ENCODE measurements around the gene SARDH. TPM values are rescaled to one million over a fixed set of nuclear protein-coding genes. Genes with fewer than 3 reads are reported as not detected.

Gene SARDH
- total RNA-seq, 1 donor from 2014 or later = 5.1 TPM

- no peak for DNase-seq (ENCODE audit: low spot score, unreplicated experiment)
- Mint-ChIP-seq H3K36me3 (ENCODE audit: insufficient read depth) (peaks cover 16% of the 10 kb centered on the region), H3K9me3 (ENCODE audit: low read depth) (no peaks in the 10 kb centered on the region), H3K27me3 (no peaks in the 10 kb centered on the region), H3K4me1 (ENCODE audit: low read depth) (no peaks in the 10 kb centered on the region), H3K4me3 (ENCODE audit: low read depth) (no peak overlapping the region), H3K27ac (no peak overlapping the region)
- TF ChIP-seq, protein P1, sequence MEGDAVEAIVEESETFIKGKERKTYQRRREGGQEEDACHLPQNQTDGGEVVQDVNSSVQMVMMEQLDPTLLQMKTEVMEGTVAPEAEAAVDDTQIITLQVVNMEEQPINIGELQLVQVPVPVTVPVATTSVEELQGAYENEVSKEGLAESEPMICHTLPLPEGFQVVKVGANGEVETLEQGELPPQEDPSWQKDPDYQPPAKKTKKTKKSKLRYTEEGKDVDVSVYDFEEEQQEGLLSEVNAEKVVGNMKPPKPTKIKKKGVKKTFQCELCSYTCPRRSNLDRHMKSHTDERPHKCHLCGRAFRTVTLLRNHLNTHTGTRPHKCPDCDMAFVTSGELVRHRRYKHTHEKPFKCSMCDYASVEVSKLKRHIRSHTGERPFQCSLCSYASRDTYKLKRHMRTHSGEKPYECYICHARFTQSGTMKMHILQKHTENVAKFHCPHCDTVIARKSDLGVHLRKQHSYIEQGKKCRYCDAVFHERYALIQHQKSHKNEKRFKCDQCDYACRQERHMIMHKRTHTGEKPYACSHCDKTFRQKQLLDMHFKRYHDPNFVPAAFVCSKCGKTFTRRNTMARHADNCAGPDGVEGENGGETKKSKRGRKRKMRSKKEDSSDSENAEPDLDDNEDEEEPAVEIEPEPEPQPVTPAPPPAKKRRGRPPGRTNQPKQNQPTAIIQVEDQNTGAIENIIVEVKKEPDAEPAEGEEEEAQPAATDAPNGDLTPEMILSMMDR (IDR thresholded peaks at IDR 0.05; ENCODE audit: unreplicated experiment) = no peak
Observed at GRCh38 chr9:133774799-133775198, 36.6 kb upstream of the SARDH start.

- no peak for DNase-seq (ENCODE audit: low spot score, unreplicated experiment)
- no peak overlapping the region for H3K27ac Mint-ChIP-seq
- no peak overlapping the region for H3K4me3 Mint-ChIP-seq (ENCODE audit: low read depth)
- H3K9me3 Mint-ChIP-seq (ENCODE audit: low read depth) = no peaks in the 10 kb centered on the region
- TF ChIP-seq, protein P1 (IDR thresholded peaks at IDR 0.05; ENCODE audit: unreplicated experiment) = no peak
- H3K4me1 Mint-ChIP-seq (ENCODE audit: low read depth) = no peaks in the 10 kb centered on the region
- H3K36me3 Mint-ChIP-seq (ENCODE audit: insufficient read depth) = peaks cover 15% of the 10 kb centered on the region
- no peaks in the 10 kb centered on the region for H3K27me3 Mint-ChIP-seq
Observed at GRCh38 chr9:133773889-133774655, 35.9 kb upstream of the SARDH start.

- peaks cover 5% of the 10 kb centered on the region for H3K9me3 Mint-ChIP-seq (ENCODE audit: low read depth)
- H3K36me3 Mint-ChIP-seq (ENCODE audit: insufficient read depth) = peaks cover 26% of the 10 kb centered on the region
- peak overlapping the region; percentile 79 for H3K27ac Mint-ChIP-seq
- H3K4me1 Mint-ChIP-seq (ENCODE audit: low read depth) = no peaks in the 10 kb centered on the region
- TF ChIP-seq, protein P1 (IDR thresholded peaks at IDR 0.05; ENCODE audit: unreplicated experiment) = no peak
- no peak overlapping the region for H3K4me3 Mint-ChIP-seq (ENCODE audit: low read depth)
- no peak for DNase-seq (ENCODE audit: low spot score, unreplicated experiment)
- H3K27me3 Mint-ChIP-seq = no peaks in the 10 kb centered on the region
Observed at GRCh38 chr9:133772581-133772980, 34.4 kb upstream of the SARDH start.

DNA sequence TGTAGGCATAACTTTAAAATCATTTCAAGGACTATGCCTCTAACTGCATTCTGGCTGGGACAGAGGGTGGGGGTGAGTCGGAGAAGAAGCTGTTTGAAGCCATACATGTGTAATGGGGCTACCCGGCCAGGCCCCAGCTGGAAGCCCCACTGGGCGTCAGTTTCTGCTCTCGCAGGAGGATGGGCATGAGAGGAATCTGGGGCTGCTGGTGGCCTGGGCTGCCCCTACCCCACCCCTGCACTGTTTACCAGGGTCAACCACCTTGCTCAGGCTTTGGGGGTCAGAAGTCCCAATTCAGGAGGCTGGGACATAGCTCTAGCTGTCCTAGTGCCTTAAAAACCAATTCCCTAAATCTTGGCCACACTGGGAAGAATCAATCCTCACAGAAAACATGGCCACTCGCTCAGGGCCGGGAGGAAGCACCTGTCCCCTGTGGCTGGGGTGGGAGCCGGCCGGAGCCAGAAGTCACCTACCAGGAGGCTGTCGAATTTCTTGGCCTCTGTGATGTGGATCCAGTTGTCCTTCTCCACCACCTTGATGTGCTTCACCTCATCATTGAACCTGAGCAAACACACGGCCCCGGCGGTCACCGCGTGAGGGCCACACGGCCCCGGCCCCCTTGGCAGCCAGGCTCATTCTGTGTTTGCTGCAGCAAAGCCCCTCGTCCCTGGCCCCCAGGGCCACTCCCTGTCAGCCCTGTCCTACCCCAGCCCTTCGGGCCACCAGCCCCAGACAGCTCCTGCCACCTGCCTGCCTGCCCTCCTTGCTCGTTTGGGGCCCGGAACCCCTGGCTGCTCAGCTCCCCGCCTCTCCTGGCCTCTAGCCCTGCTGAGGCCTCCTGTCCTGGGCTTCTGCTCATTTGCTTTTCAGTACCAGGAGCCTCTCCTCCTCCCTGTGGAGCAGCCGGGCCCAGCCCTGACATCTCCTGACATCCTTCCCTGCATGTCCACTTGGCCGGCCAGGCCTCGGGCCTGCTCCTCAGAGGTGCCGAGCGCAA is 33.6 kb upstream of the SARDH start:
- peak; percentile 5 for DNase-seq (ENCODE audit: low spot score, unreplicated experiment)
- H3K9me3 Mint-ChIP-seq (ENCODE audit: low read depth) = peaks cover 12% of the 10 kb centered on the region
- H3K27ac Mint-ChIP-seq = peak overlapping the region; percentile 79
- no peaks in the 10 kb centered on the region for H3K4me1 Mint-ChIP-seq (ENCODE audit: low read depth)
- H3K4me3 Mint-ChIP-seq (ENCODE audit: low read depth) = no peak overlapping the region
- H3K27me3 Mint-ChIP-seq = no peaks in the 10 kb centered on the region
- TF ChIP-seq, protein P1 (IDR thresholded peaks at IDR 0.05; ENCODE audit: unreplicated experiment) = no peak
- H3K36me3 Mint-ChIP-seq (ENCODE audit: insufficient read depth) = peaks cover 34% of the 10 kb centered on the region

DNA sequence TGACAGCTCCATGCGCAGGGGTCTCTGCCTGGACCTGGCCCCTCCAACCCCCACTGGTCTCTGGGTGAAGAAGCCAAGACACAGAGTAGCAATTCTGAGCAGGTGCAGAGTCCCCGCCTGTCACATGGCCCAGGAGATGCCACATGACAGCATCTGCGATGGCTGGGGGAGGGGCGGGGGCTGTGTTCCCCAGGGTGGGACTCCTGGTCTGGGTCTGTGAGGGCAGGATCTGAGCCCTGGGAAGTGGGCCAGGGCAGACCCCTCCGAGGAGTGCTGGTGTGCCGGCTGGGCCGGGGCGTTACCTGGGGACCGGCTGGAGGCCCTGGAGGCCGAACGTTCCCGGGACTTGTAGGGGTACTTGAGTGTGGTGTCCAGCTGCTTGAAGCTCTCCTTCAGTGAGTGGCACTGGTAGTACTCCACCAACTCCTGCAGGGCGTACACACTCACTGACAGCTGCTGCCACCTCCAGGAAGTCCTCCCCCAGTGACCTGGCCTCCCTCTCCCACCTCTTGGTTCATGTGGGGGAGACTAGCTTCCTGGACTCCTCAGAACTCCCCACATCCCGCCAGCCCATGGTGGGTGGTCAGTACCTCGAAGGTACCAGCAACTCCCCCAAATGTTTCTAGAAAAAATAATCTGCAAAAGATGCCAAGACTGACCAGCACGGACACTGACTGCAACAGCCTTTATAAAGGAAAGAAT is 32.1 kb upstream of the SARDH start:
- Mint-ChIP-seq H3K9me3 (ENCODE audit: low read depth) (peaks cover 14% of the 10 kb centered on the region), H3K4me1 (ENCODE audit: low read depth) (no peaks in the 10 kb centered on the region), H3K27ac (peak overlapping the region; percentile 74), H3K4me3 (ENCODE audit: low read depth) (no peak overlapping the region), H3K27me3 (no peaks in the 10 kb centered on the region), H3K36me3 (ENCODE audit: insufficient read depth) (peaks cover 48% of the 10 kb centered on the region)
- DNase-seq (ENCODE audit: low spot score, unreplicated experiment) = peak; percentile 6
- TF ChIP-seq, protein P1 (IDR thresholded peaks at IDR 0.05; ENCODE audit: unreplicated experiment) = no peak
